DMS79 treated with DMSO at 0.1 percent for 48 hours (cell line): ENCODE data around the gene DENND5B.
"Not testable (repeated sequence)": the region's sequence is repeated elsewhere in the genome, so short reads cannot be mapped to it uniquely, and the experiment has no call there.

ENCODE experiments used
- DNase-seq: peaks from one replicate; lab custom pipeline; 2025; lab: John Stamatoyannopoulos, UW

The DENND5B gene

DNA sequence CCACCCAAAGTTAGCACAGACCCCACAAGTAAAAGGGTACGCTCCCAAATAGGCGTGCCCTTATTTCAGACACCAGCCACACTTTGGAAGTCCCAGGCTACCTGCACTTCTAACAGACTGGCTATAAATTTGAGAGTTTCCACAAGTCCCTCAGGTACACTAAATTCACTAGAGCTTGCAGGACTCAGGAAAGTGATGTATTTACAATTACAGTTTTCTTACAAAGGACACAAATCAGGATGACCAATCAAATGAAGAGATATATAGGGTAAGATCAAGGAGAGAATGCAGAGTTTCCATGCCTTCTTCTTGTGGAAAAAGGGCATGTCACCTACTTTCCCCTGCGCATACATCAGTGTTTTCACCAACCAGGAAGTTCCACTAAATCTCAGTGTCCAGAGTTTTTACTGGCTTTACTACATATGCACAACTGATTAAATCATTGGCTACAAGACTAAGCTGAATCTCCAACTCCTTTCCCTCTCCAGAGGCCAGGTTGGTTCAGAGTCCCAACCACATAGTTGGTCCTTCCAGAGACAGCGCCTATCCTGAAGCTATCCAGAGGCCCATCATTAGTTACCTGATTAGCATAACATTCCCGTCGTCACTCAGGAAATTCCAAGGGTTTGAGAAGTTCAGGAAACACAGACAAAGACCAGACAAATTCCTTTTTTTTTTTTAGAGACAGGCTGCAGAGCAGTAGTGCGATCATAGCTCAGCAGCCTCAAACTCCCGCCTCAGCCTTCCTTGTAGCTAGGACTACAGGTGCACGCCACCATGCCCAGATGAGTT, 84.2 kb downstream of the DENND5B start:
- no peak for DNase-seq

DNA sequence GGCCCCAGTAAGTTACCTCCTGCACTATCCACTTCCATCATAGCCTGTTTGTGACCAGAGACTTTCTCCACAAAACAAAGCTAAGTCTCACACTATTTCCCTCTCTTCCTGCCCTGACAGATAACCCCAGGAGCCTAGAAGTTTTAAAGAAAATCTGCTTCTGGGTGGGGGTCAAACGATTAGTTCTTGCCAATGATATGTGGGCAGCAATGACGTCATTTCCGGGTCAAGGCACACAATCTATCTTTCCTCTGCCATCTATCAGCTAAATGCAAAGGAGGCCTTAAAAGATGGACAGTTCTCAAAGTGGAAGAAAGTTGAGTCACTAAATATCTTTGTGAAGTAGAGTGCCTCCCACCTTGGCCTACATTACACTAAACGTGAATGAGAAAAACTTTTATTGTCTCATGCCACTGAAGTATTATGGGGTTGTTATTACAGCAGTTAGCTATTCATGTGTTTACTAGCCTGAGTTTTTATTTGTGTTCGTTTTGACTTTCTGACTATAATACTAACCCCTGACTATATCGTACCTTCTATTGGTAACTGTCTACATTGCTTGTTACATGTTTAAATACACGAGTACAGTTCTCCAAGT, 86.2 kb downstream of the DENND5B start:
- DNase-seq = no peak

- DNase-seq = not testable (repeated sequence)
These were observed 89.9 kb downstream of the DENND5B start for GRCh38 chr12:31501014-31501413.

DNA sequence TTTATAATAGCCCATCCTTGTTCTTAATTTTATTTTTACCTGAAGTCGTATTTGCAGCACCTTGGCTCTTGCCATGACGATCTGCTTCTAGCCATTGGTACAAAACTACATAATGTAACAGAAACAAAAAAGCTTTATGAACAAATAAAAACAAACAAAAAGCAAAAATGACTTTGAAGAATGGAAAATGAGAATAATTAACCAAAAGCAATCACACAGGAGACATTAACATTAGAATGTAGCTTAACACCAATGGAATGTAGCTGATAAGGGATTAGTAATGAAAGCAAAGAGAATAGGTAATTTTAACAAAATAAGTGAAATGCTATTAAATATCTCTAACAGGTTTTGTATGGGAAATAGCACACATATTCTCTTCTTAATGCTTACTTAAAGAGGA, 91.4 kb downstream of the DENND5B start:
- no peak for DNase-seq

- no peak for DNase-seq
These were observed 92.5 kb downstream of the DENND5B start for GRCh38 chr12:31498424-31498823.

GRCh38 chr12:31496257-31496656, 94.7 kb downstream of the DENND5B start:
- DNase-seq = no peak

DNA sequence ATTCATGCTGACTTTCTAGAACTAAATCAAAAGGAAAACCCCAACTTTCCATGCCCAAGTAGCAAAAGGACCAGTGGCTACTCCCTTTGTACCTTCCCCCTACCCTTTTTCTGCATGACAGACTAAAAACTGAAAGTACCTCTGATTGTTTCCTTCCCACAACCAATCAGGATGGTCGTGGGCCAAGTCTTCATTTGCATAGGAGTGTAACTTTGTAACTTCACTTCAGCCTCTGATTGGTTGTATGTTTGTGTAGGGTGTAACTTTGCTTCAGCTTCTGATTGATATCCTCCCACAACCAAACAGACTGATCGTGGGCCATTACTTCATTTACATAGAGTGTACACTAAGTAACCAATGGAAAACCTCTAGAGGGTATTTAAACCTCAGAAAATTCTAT, 96.5 kb downstream of the DENND5B start:
- no peak for DNase-seq

- DNase-seq = no peak
These were observed 98.2 kb downstream of the DENND5B start for GRCh38 chr12:31492599-31493196.

- no peak for DNase-seq
These were observed 98.9 kb downstream of the DENND5B start for GRCh38 chr12:31491841-31492598.

DNA sequence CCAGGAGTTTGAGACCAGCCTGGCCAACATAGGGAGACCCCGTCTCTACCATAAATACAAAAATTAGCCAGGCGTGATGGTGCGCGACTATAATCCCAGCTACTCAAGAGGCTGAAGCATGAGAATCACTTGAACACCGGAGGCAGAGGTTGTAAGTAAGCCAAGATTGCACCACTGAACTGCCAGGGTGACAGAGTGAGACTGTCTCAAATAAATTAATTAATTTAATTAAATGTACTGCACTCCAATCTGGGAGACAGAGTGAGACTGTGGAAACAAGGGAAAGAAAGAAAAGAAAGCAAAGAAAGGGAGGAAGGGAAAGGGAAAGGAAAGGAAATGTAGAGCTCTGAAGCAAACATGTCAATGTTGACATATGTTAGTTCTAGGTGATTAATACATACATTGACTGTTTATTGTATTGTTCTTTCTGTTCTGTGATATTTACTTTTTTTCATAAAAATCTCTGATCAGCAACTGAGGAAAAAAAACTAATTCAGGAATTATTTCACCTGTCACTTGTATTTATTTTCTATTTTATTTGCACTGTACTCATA, 99.6 kb downstream of the DENND5B start:
- no peak for DNase-seq

DNA sequence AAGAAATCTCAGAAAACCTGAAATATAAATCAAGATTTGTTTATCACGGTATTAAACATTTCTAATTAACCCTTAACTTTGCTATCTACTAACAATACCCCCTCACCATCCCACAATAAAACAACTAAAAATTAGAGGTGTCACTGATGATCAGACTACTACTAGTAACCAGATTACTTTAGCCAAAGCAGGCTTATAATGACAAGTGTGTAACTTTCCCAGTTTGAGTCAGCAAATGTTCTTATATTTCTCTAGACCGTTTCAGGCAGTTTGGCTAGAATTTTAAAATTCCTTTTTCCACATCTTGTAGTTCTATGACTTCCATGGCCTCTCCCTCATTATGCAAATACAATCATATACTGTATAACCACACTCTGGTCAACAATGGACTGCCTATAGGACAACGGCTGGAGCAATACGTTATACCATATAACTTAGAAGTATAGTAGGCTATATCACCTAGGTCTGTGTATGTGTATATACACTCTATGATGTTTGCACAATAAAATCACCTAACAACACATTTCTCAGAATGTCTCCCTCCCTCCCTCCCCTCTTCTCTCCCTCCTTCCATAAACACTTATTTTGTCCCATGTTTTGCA, 102.1 kb downstream of the DENND5B start:
- no peak for DNase-seq

DNA sequence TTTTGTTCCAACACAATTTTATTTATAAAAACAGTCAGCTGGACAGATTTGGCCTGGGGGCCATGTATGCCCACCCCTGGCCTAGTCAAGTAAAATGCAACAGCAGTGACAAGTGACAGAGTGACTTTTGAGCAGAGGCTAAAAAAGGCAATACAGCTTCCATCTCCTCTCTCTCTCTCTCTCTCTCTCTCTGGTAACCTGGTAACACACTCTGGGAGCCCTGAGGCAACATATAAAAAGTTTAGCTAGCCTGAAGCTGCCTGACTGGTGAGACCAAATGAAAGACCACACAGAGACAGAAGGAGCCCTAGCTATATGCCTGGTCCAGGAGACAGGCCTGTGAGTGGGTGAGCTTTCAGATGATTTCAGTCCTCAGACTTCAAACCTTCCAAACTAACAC, 105.4 kb downstream of the DENND5B start:
- DNase-seq = no peak

- DNase-seq = no peak
These were observed 108.1 kb downstream of the DENND5B start for GRCh38 chr12:31482816-31483215.

- DNase-seq = no peak
These were observed 109.5 kb downstream of the DENND5B start for GRCh38 chr12:31481415-31481814.

DNA sequence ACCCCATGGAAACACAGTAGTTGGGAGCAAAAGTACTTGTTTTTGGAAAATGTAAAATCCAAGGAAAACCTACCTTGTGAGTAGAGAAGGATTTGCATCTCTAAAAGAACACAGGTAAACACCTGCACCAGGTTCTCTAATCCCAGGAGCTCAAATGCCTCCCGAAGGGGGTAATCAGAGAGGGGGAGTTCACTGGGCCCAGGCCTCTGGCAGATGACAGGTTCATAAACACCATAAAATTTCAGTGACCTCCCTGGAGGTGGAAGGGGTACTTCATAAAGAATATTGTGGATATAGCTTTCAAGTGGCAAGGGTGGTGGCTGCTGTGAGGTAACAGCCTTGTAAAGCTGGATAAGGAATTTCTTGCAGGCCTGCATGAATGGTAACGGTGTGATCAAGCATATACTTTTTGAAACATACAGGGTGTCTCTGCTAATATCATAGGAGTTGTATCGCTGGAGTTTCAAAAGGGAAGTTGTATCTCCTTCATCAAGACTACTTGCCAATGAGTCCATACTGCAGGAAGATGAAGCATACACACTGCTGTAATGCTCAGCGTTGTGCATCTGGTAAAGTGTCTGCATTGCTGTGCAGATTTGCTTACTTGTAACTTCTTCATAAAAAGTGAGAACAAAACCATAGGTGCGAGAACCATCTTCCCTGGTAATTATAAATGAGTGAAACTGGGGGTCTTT, 111.3 kb downstream of the DENND5B start:
- no peak for DNase-seq

DNA sequence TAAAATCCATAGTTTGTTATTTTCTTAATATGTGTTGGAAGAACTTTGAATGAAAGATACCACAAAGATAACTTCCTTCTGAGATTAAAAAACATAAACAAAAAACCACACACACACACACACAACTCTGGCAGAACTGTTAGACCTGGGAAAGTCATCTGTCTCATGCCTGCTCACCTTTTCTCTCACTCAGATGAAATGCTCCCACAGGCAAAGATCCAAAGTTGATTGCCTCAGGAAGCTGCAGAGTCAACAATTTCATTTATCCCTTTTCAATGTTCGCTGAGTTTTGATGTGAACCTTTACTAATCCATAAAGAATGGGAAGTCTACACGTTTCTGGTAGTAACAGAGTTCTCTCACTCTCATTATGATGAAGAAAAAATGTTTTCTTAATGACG, 112.0 kb downstream of the DENND5B start:
- DNase-seq = no peak

- no peak for DNase-seq
These were observed 112.5 kb downstream of the DENND5B start for GRCh38 chr12:31478425-31478824.

- DNase-seq = peak; percentile 58
These were observed 113.2 kb downstream of the DENND5B start for GRCh38 chr12:31477687-31478086.

- DNase-seq = no peak
These were observed 114.5 kb downstream of the DENND5B start for GRCh38 chr12:31476437-31476836.

- not testable (repeated sequence) for DNase-seq
These were observed 115.3 kb downstream of the DENND5B start for GRCh38 chr12:31475610-31476009.

GRCh38 chr12:31474751-31475150, 116.2 kb downstream of the DENND5B start:
- no peak for DNase-seq
